ENCODE results near the gene GSKIP. TPM values are rescaled to one million over a fixed set of nuclear protein-coding genes. Genes with fewer than 3 reads are reported as not detected.

Gene GSKIP
- total and polyA plus RNA-seq, 2 experiments from 2014 or later, result 17.4 to 50.9 TPM

DNA sequence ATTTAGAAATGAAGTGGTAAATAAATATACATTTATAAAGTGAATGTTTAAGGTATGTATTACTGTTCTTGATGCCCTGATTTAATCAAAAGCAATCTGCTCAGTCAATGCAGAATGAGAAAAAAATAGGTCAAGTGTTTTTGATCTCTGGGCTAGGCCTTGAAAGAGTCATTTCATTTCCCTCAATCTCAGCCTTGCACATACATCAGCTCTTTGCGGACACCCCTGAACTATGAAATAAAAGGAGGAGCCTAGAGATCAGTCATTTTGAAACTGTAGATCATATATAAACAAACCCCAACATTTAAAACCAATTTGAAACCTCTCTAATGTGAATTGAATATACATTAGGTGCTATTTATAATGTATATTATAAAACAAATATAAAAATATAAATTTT, 42.7 kb upstream of the GSKIP start:
- peaks cover 25% of the 10 kb centered on the region for H3K36me3 Mint-ChIP-seq (ENCODE audit: low read depth)
- no peak overlapping the region for H3K4me3 ChIP-seq
- H3K79me2 ChIP-seq (replicated peaks; ENCODE audit: insufficient read depth), result no peaks in the 10 kb centered on the region
- peaks cover 8% of the 10 kb centered on the region; the same call in 1 of the 2 replicates for H3K36me3 ChIP-seq (ENCODE audit: insufficient read depth)
- no peaks in the 10 kb centered on the region for H3K9me3 Mint-ChIP-seq
- H4K20me1 ChIP-seq (replicated peaks; ENCODE audit: insufficient read depth), result no peaks in the 10 kb centered on the region
- H3K27ac ChIP-seq (ENCODE audit: low read depth), result no peak overlapping the region
- no peaks in the 10 kb centered on the region for H3K9me2 ChIP-seq (ENCODE audit: insufficient read depth)
- H3K4me1 ChIP-seq (ENCODE audit: insufficient read depth), result no peaks in the 10 kb centered on the region
- DNase-seq (ENCODE audit: low spot score) (no peak), ATAC-seq (no peak)
- peaks cover 6% of the 10 kb centered on the region; the same call in 2 of the 3 replicates for H3K4me1 Mint-ChIP-seq
- no peak overlapping the region for H3K27ac Mint-ChIP-seq
- no peaks in the 10 kb centered on the region for H3K27me3 Mint-ChIP-seq (ENCODE audit: insufficient read depth, low read depth, poor library complexity)
- no peak overlapping the region for H3K4me2 ChIP-seq
- TF ChIP-seq, protein P1, sequence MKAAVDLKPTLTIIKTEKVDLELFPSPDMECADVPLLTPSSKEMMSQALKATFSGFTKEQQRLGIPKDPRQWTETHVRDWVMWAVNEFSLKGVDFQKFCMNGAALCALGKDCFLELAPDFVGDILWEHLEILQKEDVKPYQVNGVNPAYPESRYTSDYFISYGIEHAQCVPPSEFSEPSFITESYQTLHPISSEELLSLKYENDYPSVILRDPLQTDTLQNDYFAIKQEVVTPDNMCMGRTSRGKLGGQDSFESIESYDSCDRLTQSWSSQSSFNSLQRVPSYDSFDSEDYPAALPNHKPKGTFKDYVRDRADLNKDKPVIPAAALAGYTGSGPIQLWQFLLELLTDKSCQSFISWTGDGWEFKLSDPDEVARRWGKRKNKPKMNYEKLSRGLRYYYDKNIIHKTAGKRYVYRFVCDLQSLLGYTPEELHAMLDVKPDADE (IDR thresholded peaks at IDR 0.05), result no peak
- TF ChIP-seq, protein P2, sequence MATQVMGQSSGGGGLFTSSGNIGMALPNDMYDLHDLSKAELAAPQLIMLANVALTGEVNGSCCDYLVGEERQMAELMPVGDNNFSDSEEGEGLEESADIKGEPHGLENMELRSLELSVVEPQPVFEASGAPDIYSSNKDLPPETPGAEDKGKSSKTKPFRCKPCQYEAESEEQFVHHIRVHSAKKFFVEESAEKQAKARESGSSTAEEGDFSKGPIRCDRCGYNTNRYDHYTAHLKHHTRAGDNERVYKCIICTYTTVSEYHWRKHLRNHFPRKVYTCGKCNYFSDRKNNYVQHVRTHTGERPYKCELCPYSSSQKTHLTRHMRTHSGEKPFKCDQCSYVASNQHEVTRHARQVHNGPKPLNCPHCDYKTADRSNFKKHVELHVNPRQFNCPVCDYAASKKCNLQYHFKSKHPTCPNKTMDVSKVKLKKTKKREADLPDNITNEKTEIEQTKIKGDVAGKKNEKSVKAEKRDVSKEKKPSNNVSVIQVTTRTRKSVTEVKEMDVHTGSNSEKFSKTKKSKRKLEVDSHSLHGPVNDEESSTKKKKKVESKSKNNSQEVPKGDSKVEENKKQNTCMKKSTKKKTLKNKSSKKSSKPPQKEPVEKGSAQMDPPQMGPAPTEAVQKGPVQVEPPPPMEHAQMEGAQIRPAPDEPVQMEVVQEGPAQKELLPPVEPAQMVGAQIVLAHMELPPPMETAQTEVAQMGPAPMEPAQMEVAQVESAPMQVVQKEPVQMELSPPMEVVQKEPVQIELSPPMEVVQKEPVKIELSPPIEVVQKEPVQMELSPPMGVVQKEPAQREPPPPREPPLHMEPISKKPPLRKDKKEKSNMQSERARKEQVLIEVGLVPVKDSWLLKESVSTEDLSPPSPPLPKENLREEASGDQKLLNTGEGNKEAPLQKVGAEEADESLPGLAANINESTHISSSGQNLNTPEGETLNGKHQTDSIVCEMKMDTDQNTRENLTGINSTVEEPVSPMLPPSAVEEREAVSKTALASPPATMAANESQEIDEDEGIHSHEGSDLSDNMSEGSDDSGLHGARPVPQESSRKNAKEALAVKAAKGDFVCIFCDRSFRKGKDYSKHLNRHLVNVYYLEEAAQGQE (IDR thresholded peaks at IDR 0.05; ENCODE audit: unreplicated experiment), result no peak
- no peak overlapping the region for H2AFZ ChIP-seq
- H3K4me3 Mint-ChIP-seq, result no peak overlapping the region
- no peaks in the 10 kb centered on the region for H3F3A ChIP-seq (replicated peaks; ENCODE audit: low read depth)
- H3K27me3 ChIP-seq (ENCODE audit: insufficient read depth), result no peaks in the 10 kb centered on the region

DNA sequence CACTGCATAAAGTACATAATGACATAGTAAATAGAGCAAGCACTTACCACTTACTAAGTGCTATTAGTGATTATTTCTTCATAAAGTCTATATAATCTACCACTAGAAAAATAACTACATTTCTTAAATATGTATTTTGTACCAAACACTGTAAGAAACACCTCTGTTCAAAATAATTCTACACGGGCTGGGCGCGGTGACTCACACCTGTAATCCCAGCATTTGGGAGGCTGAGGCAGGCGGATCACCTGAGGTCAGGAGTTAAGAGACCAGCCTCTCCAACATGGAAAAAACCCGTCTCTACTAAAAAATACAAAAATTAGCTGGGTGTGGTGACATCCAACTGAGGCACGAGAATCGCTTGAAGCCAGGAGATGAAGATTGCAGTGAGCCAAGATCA, 39.1 kb upstream of the GSKIP start:
- no peaks in the 10 kb centered on the region; the same call in 1 of the 2 replicates for H3K36me3 ChIP-seq (ENCODE audit: insufficient read depth)
- no peaks in the 10 kb centered on the region for H3K27me3 Mint-ChIP-seq (ENCODE audit: insufficient read depth, low read depth, poor library complexity)
- H3K9me3 Mint-ChIP-seq, result no peaks in the 10 kb centered on the region

More for the DNA sequence above, 39.1 kb upstream of the GSKIP start:
- TF ChIP-seq STAT1 (IDR thresholded peaks at IDR 0.05; ENCODE audit: unreplicated experiment), result no peak
- TF ChIP-seq, protein P1 (IDR thresholded peaks at IDR 0.05), result no peak
- H3F3A ChIP-seq (replicated peaks; ENCODE audit: low read depth), result no peaks in the 10 kb centered on the region
- no peak overlapping the region for H3K4me2 ChIP-seq
- ATAC-seq, result no peak
- no peak overlapping the region for H3K27ac Mint-ChIP-seq
- no peak overlapping the region for H2AFZ ChIP-seq
- H3K79me2 ChIP-seq (replicated peaks; ENCODE audit: insufficient read depth), result no peaks in the 10 kb centered on the region
- H4K20me1 ChIP-seq (replicated peaks; ENCODE audit: insufficient read depth), result no peaks in the 10 kb centered on the region
- H3K36me3 Mint-ChIP-seq (ENCODE audit: low read depth), result peaks cover 11% of the 10 kb centered on the region; the same call in 1 of the 3 replicates
- no peak for DNase-seq (ENCODE audit: low spot score)
- 0 out of 2 replicates have a peak, but pooled peaks cover under 1% of the 10 kb centered on the region for H3K4me1 ChIP-seq (ENCODE audit: insufficient read depth)
- no peak overlapping the region for H3K4me3 ChIP-seq
- no peak overlapping the region for H3K27ac ChIP-seq (ENCODE audit: low read depth)
- peaks cover 12% of the 10 kb centered on the region; the same call in 2 of the 3 replicates for H3K4me1 Mint-ChIP-seq
- H3K4me3 Mint-ChIP-seq, result no peak overlapping the region
- H3K27me3 ChIP-seq (ENCODE audit: insufficient read depth), result no peaks in the 10 kb centered on the region
- no peaks in the 10 kb centered on the region for H3K9me2 ChIP-seq (ENCODE audit: insufficient read depth)
